Endothelial cell of umbilical vein (primary cell): ENCODE measurements around the gene NAA16. TPM values are rescaled to one million over a fixed set of nuclear protein-coding genes. Genes with fewer than 3 reads are reported as not detected.
A peak's percentile ranks its signal among the peaks of the same experiment; 100 is the strongest.

Source experiments
- BruUV-seq: library from RNA; stranded (reverse); fragments of 400-500 nt; replicated peaks from 2 replicates; lab custom pipeline; 2021; lab: Mats Ljungman, UMichigan
- CTCF ChIA-PET: fragments of 300-600, 350-600 bp; sonication (Branson Sonifier 250); formaldehyde crosslinking; loops from one replicate; lab custom pipeline; 2021; ENCODE audit warnings: antibody characterized with exemption, inconsistent platforms; lab: Charles Lee
- POLR2A ChIA-PET: fragments of 300-600, 350-600 bp; sonication (Branson Sonifier 250); formaldehyde crosslinking; loops from one replicate; lab custom pipeline; 2021; ENCODE audit warnings: antibody characterized with exemption, inconsistent platforms; lab: Charles Lee
- DNase-seq: peaks from one replicate; pipeline ENCODE4 v3.0.0-alpha.2; 2011; ENCODE audit warnings: low read depth, low spot score
- FAIRE-seq: peaks from 2 replicates; lab custom pipeline; 2011; peaks lifted over from hg19 to GRCh38; lab: Jason Lieb, UNC
- H2AFZ ChIP-seq: 2 replicates; pipeline ENCODE4 v1.6.0; 2012; ENCODE audit warnings: low read depth, low read length, control low read depth, inconsistent platforms
- H3K27ac ChIP-seq: 2 replicates; pipeline ENCODE4 v1.5.1; 2011; ENCODE audit warnings: low read depth, mild to moderate bottlenecking, control low read depth, low read length, moderate library complexity; ENCODE audit not compliant: insufficient read depth
- H3K27me3 ChIP-seq, 2 experiments: 2 replicates each; pipeline versions ENCODE4 v1.6.0 to v1.6.1; 2011; ENCODE audit warnings: low read length in 2 of 2, mixed read lengths in 1 of 2; ENCODE audit not compliant: control insufficient read depth in 2 of 2, insufficient read depth in 2 of 2
- H3K36me3 ChIP-seq, 2 experiments: 2 replicates in 1 of 2; 3 replicates in 1 of 2; pipeline ENCODE4 v1.5.1; 2011; ENCODE audit warnings: low read length in 2 of 2, mild to moderate bottlenecking in 1 of 2, moderate library complexity in 1 of 2; ENCODE audit not compliant: control insufficient read depth in 2 of 2, insufficient read depth in 2 of 2; ENCODE audit errors: extremely low read depth in 1 of 2
- H3K4me1 ChIP-seq: 3 replicates; pipeline ENCODE4 v1.5.1; 2011; ENCODE audit warnings: mild to moderate bottlenecking, low read length; ENCODE audit not compliant: control insufficient read depth, insufficient read depth; ENCODE audit errors: extremely low read depth
- H3K4me2 ChIP-seq: 2 replicates; pipeline ENCODE4 v1.6.1; 2011; ENCODE audit warnings: low read length, control low read depth, mixed read lengths; ENCODE audit not compliant: insufficient read depth
- H3K4me3 ChIP-seq, 3 experiments: fragments of 200-600 bp in 1 of 3; sonication (generic), shearing (Covaris generic) in 1 of 3; replicated peaks in 1 of 3; 2 replicates each; pipeline ENCODE4 v1.5.1; 2011 to 2016; ENCODE audit warnings: control low read depth in 3 of 3, low read length in 3 of 3, mild to moderate bottlenecking in 2 of 3, inconsistent platforms in 1 of 3, low read depth in 1 of 3, moderate library complexity in 1 of 3; ENCODE audit not compliant: insufficient read depth in 1 of 3
- H3K79me2 ChIP-seq: 2 replicates; pipeline ENCODE4 v1.6.0; 2012; ENCODE audit warnings: low read length, inconsistent platforms; ENCODE audit not compliant: control insufficient read depth, insufficient read depth
- H3K9ac ChIP-seq: replicated peaks from 2 replicates; pipeline ENCODE3; 2011; ENCODE audit warnings: low read length, control low read depth; ENCODE audit not compliant: insufficient read depth; ENCODE audit errors: extremely low read depth
- H3K9me1 ChIP-seq: replicated peaks from 3 replicates; pipeline ENCODE4 v1.6.0; 2011; ENCODE audit warnings: mild to moderate bottlenecking, low read length; ENCODE audit not compliant: control insufficient read depth, insufficient read depth; ENCODE audit errors: extremely low read depth
- H3K9me3 ChIP-seq: replicated peaks from 2 replicates; pipeline ENCODE4 v1.5.1; 2012; ENCODE audit warnings: low read length, inconsistent platforms; ENCODE audit not compliant: control insufficient read depth, insufficient read depth
- H4K20me1 ChIP-seq: replicated peaks from 2 replicates; pipeline ENCODE3; 2011; ENCODE audit warnings: mild to moderate bottlenecking, low read length; ENCODE audit not compliant: control insufficient read depth, insufficient read depth; ENCODE audit errors: extremely low read depth
- CTCF ChIP-seq, 2 donors: IDR thresholded peaks; 1 replicate in 1 of 2; 2 replicates in 1 of 2; pipeline ENCODE4 v1.5.1; 2011; ENCODE audit warnings: low read length in 2 of 2, mild to moderate bottlenecking in 2 of 2, moderate library complexity in 2 of 2, control low read depth in 1 of 2, inconsistent platforms in 1 of 2, low read depth in 1 of 2; ENCODE audit not compliant: insufficient read depth in 1 of 2; ENCODE audit errors: extremely low read depth in 1 of 2
- EZH2 ChIP-seq: IDR thresholded peaks from 2 replicates; pipeline ENCODE4 v1.6.1; 2012; ENCODE audit warnings: borderline replicate concordance, low read depth, mild to moderate bottlenecking, moderate library complexity, low read length, inconsistent platforms; ENCODE audit not compliant: severe bottlenecking
- FOS ChIP-seq: IDR thresholded peaks from 2 replicates; pipeline ENCODE4 v1.6.1; 2011; ENCODE audit warnings: mild to moderate bottlenecking, low read length, moderate library complexity, borderline replicate concordance; ENCODE audit not compliant: insufficient read depth
- GATA2 ChIP-seq: IDR thresholded peaks from 2 replicates; pipeline ENCODE4 v1.7.0; 2011; ENCODE audit warnings: low read depth, mild to moderate bottlenecking, moderate library complexity, mixed read lengths, low read length; ENCODE audit not compliant: insufficient read length, insufficient read depth
- JUN ChIP-seq: IDR thresholded peaks from 2 replicates; pipeline ENCODE4 v1.6.1; 2011; ENCODE audit warnings: borderline replicate concordance, low read depth; ENCODE audit not compliant: insufficient read length, insufficient read depth
- MYC ChIP-seq: IDR thresholded peaks from one replicate; pipeline ENCODE4 v1.6.1; 2011; ENCODE audit warnings: mild to moderate bottlenecking, low read depth, low read length
- POLR2A ChIP-seq: IDR thresholded peaks from 2 replicates; pipeline ENCODE4 v1.6.1; 2012; ENCODE audit warnings: low read depth, mild to moderate bottlenecking, control low read depth, low read length
- POLR2AphosphoS5 ChIP-seq: IDR thresholded peaks from 2 replicates; pipeline ENCODE4 v1.6.1; 2012; ENCODE audit warnings: low read depth, mild to moderate bottlenecking, control low read depth, low read length, moderate library complexity; ENCODE audit not compliant: insufficient read depth
- dilution Hi-C: fragments of 300-500 bp; cut with MboI; formaldehyde crosslinking; loops from one replicate; pipeline ENCODE4 v1.15.0; 2019; ENCODE audit warnings: low sequenced_read_pairs; ENCODE audit not compliant: extremely low pct_ligation_motif_present
- intact Hi-C: fragments of 100-400 bp; cut with micrococcal nuclease; formaldehyde crosslinking; loops from one replicate; pipeline ENCODE4 v1.10.0; 2022
- polyA plus RNA-seq, 4 experiments: library from polyadenylated mRNA; depleted of rRNA in 3 of 4; stranded (reverse) in 3 of 4; unstranded in 1 of 4; fragments of >200 nt; gene quantifications; 2 replicates each; pipeline versions ENCODE4 v1.2.1 to v1.2.3, GENCODE V29; 2011 to 2012; ENCODE audit warnings: missing spikeins in 1 of 4
- total RNA-seq: library from RNA; stranded (reverse); gene quantifications from 2 replicates; pipeline ENCODE4 v1.2.3, GENCODE V29; 2021
- TF ChIP-seq, protein P1 (sequence below): IDR thresholded peaks from 2 replicates; pipeline ENCODE4 v1.6.1; 2011; ENCODE audit not compliant: insufficient read depth, insufficient read length

The NAA16 gene
- total and polyA plus RNA-seq, 2 donors (not counting 3 experiments of a cell fraction or from before 2014, with no cell fraction given) = 8.6 to 26.1 TPM

GRCh38 chr13:41296879-41297646 lies 14.0 kb upstream of the NAA16 start:
- Histone ChIP-seq H3K27ac (no peak overlapping the region), H3K9ac (no peak overlapping the region), H3K36me3 (no peaks in the 10 kb centered on the region), H3K79me2 (no peaks in the 10 kb centered on the region), H3K27me3 (no peaks in the 10 kb centered on the region), H3K9me1 (no peaks in the 10 kb centered on the region), H4K20me1 (no peaks in the 10 kb centered on the region), H2AFZ (peak overlapping the region; percentile 45), H3K9me3 (no peaks in the 10 kb centered on the region), H3K4me3 (no peak overlapping the region), H3K4me1 (no peaks in the 10 kb centered on the region), H3K4me2 (no peak overlapping the region)
- POLR2A ChIA-PET = no interaction called here
- CTCF ChIA-PET = no interaction called here
- dilution Hi-C loops (no loop called here), intact Hi-C loops (no loop called here)
- DNase-seq (no peak), FAIRE-seq (no peak)
- no TSS peak for BruUV-seq
- TF ChIP-seq POLR2AphosphoS5 (no peak), MYC (no peak), JUN (no peak), GATA2 (no peak), FOS (no peak), EZH2 (no peak), POLR2A (no peak), CTCF (IDR thresholded peaks at IDR 0.05; ENCODE audit: extremely low read depth in 1 of 2, insufficient read depth in 1 of 2, low read depth in 1 of 2, low read length in 2 of 2) (no peak)
- TF ChIP-seq, protein P1, sequence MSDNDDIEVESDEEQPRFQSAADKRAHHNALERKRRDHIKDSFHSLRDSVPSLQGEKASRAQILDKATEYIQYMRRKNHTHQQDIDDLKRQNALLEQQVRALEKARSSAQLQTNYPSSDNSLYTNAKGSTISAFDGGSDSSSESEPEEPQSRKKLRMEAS = no peak
